COLO668 (cell line): ENCODE data around the gene GALNT5.
"Not testable (repeated sequence)": the region's sequence is repeated elsewhere in the genome, so short reads cannot be mapped to it uniquely, and the experiment has no call there.

Experiments
- DNase-seq: peaks from one replicate; lab custom pipeline; 2025; ENCODE audit not compliant: unreplicated experiment; lab: John Stamatoyannopoulos, UW

The GALNT5 gene

DNA sequence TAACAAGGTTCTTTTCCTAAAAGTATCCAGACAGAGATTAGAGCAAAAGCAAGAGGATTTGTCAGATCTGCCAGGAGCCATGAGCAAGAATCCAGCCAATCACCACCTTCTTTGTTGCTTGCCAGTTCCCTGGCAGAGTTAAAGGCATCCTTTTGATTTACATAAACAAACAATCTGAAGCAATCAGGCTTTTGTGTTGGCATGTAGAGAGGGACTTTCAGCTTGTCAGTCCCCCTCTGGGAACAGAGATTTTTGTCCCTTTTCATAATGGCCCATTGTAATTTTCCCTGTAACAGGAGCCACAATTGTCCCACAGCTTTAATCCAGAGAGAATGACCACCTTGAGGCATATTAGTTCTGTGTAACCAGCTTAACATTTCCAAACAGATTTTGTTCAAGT lies 68.3 kb downstream of the GALNT5 start, which contains the start of gene ERMN:
TSS of gene ERMN (minus strand) at position 39 of the 400 bp plus-strand sequence. CDS start 182 bp downstream, outside the sequence.
- DNase-seq: no peak

DNA sequence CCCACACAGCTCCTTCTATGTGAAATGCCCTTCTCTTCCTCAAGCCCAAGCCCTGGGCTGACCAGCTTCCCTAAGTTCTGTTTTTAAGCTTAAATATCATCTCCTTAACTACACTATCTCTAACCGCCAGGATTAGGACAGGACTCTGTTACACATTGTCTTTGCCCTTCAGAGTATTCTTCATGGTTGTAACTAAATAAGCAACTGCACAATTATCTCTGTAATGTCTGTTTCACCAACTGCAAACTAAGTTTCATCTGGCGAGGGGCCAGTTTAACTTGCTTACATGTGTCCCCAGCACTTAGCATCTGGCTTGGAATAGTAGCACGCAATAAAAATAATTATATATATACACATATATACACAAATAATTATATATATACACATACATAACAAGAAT lies 69.2 kb downstream of the GALNT5 start:
- DNase-seq: no peak

DNA sequence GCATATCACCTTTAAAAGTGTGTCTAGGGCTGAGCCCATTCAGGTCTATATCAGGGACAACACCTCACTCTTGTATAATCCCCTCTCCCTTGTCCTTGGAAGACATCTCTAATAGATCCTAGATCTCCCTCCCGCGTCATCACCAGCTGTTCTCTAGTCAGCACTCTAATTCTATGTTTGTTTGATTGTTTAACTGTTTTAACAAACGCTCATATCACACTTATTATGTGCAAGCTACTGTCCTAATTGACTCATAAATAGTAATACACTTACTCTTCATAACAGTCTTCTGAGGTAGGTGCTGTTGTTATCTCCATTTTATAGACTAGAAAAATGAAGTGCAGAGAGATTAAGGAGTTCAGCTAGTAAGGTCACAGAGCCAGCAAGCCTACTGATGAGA lies 69.7 kb downstream of the GALNT5 start:
- DNase-seq: no peak

DNA sequence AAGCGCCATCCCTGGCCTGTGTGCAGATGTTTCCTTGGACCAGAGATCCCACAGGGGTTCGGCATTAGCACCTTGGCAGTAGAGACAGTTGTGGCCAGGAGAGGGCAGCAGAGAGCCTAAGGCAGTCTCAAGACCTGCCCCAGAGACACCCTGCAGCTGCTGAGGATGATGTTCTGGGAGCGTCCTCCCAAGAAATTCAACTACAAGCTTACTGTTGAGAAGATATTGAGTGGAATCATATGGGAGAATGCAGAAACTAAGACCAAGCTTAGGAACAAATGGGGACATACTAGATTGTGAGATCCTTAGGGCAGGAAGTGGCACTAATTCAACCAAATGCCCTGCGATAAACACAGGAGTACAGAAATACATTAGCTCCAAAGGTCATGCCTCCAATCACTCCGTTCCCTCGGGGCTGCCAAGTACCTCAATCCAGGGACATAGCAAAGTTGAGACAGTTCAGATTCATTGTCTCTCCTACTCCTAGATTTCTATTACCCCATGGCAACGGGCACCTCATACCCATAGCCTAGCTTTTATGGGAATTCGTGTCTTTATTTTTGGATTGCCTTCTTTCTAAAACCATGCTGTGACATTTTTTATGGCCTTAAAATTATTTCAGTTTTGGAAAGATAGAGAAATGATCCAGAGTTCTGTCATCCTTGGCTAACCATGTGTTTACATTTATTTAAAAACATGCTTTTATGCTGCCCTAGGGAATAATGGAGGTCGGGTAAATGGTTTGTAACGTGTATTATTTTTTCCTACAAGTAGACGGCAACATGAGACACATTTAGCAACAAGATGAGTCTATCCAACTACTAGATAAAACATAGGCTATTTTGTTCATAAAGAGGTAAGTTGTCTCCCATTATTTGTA lies 70.4 kb downstream of the GALNT5 start:
- DNase-seq: peak; percentile 67

DNA sequence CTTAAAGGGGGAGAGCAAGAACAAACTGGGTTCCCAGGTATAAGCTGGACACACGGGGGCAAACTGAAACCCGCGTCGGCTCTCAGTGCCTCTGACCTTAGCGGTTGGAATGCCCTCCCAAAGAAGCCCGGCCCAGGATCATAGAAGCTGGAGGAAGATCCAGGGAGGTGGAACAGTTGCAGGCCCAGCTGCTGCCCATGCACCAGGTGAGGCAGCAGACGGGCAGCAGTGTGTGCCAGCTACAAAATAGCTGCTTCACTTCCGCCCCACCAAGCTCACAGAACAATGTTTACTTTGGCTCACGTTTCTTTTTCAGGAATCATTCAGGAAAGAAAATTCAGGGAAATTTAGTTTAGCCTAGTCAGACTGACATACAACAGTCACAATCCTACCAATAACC lies 72.0 kb downstream of the GALNT5 start:
- peak; percentile 77 for DNase-seq

DNA sequence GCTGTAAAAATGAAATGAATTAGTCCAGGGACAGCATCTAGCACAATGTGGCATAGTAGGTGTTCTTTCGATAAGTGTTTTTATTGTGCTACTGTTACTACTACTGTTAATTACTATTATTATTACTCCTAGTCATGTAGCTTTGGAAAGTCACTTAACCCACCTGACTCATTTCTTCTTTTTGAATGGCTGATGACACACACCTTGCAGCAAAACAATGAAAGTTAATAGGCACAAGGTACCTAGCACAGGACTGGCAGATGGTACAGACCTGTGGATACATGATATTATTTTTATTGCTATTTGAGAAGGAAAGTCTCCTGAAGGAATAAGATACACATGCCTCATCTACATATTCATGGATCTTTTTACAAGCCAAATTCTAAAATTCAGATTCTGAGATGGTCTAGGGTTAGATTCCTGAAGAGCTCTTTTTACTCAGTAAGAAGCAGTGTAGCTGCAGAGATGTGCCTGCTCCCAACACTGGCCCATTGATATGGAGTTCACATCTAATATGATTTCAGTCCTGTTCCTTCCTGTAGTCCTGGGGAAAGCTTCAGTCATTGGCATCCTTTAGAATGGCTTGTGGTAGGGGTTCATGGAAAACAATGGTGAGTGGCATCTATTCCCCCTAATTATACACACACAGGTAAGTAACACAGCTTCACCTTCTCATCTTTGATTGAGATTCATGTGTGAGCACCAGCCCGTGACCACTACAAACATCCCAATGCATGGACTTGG lies 76.0 kb downstream of the GALNT5 start:
- DNase-seq: no peak

DNA sequence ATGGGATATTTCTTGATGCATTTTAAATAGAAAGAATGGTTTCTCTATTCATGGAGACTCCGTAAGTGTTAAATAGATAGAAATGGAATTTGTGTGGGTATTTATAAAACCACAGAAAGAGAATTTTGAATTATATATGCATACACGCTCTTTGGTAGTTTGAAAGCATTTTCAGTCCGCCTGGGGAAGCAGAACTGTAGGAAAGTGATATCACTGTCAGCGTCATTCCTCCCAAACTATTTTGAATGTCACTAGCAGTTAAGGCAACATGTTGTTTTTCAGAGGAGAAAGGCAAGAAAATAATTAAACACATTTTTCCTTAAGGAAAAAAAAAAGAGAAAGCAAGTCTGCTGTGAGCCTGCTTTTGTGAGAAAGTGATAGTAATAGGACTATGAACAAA lies 76.8 kb downstream of the GALNT5 start:
- DNase-seq: no peak

DNA sequence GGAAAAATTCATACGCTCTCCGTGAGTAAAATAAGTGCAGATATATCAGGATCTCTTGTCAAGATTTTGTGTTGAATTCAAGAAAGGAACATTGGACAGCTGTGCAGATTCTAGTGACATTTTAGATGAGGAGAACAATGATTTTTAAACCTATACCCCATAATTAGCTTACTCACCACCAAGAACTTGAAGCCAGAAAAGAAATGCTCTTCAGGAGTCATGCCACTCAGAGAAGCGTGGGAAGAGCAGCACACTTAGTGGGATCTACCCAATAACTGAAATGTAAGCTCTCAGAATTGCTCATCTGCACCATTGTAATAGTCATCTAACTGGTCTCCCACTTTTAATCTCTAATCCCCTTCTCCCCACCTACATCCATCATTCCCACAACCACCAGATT lies 77.3 kb downstream of the GALNT5 start:
- no peak for DNase-seq

DNA sequence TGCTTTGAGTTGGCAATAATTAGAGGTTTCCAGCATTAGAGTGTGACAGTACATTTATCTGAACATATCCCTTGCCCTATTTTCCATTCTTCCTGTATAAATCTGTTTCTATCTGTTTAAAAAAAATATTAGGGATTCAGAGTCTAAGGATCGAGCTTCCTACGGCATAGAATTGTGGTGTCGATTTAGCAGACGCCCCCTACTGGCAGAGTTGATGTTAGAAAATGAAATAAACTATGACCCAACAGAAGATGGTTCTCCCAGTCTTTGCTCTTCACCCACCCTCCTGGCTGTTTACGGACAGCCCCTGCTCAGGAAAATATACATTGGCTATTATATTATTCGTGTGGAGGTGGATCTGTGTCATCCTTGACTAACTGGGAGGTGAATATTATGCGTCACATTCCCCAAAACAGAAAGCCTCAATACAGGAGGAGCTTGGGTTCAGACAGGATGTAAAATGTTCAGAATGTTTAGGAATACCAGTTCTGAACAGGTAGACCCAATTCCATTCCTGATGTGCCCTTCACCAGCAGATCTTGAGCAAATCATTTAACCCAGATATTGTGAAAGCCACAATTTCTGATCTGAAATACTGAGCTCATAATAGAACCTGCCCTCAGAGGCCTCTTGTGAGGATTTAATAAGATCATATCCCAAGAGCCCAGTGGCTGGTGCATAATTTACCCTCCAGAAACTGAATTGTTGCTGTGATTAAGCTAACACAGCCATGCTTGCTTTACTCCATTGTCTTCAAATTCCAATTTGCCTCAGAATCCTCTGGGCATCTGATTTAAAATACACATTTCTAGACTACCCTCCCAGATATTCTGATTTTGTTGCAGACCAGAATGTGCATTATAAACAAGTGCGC lies 78.9 kb downstream of the GALNT5 start:
- peak; percentile 24 for DNase-seq

DNA sequence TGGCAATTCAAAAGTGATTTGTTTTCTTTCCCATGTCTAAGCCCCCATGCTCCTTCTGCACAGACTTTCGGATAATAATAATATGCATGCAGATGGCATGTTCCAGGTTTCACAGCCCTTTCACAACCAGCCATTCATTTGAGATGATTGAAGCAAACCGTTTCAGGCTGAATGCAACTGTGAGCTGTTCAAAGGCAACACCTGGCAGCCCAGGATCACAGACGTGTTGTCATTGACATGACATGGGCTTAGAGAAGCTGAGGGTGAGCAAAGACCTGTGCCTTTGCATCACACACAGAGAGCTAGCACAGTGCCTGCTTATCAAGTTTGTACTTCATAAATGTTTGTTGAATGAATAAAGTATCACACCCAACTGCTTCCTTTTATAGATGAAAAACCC lies 80.5 kb downstream of the GALNT5 start:
- no peak for DNase-seq

DNA sequence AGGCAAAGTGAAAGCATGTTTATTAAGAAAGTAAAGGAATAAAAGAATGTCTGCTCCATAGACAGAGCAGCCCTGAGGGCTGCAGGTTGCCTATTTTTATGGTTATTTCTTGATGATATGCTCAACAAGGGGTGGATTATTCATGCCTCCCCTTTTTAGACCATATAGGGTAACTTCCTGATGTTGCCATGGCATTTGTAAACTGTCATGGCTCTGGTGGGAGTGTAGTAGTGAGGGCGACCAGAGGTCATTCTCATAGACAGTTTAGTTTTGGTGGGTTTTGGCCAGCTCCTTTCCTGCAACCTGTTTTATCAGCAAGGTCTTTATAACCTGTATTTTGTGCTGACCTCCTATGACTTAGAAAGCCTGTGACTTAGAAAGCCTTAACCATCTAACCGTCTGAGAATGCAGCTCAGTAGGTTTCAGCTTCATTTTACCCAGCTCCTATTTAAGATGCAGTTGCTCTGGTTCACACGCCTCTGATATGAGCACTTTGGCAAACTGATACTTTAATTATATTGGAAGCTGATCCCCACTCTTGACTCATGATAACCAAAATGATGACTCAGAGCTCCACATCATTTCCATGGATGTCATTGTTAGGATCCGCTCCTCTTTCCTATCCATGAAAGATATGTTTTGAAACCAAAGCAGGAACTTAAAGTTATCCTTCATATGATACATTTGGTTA lies 82.6 kb downstream of the GALNT5 start:
- no peak for DNase-seq

DNA sequence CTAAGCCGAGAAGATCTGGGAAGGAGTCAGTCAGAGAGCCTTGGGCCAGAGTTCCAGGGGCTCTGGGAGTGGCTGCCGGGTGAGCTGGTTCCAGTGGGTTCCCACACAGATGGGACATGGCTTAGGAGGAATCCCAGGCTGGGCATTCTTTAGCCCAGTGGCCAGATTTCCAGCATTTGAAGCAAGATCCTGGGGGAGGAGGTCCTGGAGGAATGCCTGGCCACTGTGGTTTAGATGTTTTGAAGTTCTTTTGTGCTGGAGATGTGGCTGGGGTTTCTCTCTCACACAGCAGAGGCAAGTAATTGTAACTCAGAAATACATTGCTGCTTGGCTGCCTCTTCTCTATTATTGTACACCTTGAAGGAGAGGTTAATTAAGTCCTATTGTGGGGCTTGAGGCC lies 83.9 kb downstream of the GALNT5 start:
- DNase-seq: not testable (repeated sequence)

DNA sequence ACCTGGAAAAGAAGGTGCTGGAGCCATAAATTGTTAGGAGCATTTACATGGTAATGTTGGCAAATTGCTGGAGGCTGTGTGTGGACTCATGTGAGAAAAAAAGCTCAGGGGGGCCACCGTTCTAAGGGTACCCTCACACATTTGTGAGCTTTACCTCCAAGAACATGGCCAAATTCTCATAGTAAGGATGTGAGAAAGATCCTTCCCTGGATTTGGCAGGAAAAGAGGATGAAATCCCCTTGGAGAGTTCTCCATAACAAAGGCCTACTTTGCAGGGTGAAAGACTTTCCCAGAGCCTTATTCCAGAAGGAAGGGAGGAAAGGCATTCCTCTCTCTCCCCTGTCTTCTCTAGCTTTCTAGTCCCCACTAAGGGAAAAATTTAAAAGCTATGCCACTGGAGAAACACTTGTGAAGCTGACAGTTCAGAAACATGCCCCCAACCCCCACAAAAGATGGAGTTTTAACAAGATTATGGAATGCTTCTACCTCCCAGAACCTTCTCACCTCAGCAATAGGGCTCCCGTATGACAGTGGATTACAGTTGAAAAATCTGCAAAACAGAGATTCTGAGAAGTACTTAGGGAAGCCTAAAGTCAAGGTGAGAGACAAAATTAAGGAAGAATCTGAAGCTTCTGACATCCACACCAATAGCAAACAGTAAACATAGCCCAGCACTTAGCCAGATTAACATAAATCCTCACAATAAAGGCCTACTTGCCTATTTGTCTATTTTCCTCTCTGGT lies 88.3 kb downstream of the GALNT5 start:
- no peak for DNase-seq

DNA sequence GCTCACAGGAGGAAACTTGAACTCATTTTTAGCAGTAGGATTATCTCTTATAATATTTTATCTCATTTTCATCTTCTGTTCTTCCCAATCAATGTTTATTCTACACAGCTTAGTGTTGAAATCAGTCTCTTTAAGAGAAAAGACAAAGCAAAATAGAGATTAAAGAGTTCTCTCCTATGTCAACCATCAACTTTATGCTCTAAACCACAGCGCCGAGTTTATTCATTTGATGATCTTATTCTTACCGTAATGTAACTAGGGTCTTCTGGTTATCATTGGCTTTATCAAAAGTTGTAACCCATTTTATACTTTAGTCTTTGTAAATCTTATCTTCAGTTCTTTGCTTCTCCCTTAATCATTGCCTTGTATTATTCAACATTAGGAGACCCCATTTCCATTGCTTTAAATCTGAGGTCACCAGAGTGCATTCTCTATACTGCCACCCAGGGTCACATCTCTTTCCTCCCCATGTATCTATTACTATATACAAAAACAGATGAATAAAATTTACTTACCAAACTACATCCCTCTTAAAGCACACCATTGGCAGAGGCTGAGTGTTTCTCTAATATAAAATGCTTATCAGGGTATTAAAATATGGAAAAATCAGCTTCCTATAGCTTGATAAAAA lies 90.9 kb downstream of the GALNT5 start:
- DNase-seq: no peak

DNA sequence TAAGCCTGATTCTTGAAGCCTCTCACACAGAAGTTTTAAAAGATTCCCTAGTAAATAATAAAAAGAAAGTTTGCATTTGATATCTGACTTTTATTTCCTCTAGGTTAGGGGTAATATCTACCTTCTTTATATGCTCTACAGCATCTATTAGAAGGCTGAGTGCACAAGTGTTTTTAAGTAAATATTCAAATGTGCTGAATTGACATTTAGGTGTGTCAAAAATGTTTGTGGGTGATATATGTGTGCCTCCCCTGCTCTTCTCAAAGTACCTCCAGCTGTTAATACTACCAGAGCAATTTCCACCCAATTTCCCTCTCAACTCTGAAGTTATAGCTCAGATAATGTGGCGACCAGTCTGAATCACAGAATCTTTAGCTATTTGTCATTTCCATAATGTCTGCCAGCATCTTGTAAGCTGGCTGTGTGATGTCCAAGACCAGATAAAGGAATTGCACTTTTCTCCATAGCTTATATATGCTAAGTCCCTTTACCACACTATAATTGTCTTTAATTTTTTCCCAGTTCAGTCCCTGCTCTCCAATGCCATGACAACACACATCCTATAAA lies 92.5 kb downstream of the GALNT5 start:
- DNase-seq: no peak

DNA sequence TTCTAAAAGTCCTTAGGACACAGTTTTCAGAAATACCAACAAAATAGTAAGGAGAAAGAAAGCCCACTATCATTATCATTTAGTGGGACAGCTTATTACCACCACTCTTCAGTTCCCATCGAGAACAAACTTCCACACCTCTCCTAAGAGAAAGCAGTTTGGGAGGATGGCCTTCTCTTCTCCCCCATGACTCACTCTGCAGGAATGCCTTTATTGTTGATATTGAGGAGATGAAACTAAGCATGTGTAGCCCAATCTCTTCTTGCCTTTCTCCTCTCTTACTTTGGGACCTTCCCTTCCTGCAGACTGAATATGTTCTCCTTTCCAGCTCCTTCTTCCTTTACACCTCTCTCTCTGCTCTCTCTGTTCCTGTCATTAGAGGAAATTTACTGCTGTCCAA lies 98.1 kb downstream of the GALNT5 start:
- DNase-seq: no peak

DNA sequence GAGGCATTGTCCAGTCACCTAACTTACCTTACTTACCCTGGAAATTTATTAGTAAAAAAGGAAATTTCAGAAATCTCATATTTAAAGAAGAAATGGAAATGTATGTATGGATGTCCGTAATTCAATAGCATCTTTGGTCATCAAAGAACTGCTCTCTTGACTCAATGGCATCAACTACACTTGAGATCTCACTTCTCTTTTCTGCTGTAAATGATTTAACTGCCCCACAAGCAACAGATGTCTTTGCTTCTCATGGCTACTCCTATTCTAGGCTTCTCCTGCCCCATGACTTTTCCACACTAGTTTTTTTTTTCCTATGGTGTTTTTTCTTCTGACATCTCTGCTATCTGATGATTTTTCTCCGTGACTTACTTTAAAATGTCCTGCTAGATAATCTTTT lies 102.1 kb downstream of the GALNT5 start:
- no peak for DNase-seq

DNA sequence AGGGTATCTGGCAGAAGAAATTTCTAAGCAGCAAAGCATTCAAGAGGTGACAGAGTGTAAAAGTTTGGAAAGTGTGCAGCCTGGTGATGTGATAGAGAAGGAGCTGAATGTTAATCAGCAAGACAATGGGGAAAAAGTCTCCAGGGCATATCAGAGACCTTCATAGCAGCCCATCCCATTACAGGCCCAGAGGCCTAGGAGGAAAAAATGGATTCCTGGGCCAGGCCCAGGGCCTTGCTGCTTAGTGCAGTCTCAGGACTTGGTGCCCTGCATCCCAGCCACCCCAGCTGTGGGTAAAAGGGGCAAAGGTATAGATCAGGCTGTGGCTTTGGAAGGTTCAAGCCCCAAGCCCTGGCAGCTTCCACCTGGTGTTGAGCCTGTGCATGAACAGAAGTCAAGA lies 104.0 kb downstream of the GALNT5 start:
- DNase-seq: no peak

DNA sequence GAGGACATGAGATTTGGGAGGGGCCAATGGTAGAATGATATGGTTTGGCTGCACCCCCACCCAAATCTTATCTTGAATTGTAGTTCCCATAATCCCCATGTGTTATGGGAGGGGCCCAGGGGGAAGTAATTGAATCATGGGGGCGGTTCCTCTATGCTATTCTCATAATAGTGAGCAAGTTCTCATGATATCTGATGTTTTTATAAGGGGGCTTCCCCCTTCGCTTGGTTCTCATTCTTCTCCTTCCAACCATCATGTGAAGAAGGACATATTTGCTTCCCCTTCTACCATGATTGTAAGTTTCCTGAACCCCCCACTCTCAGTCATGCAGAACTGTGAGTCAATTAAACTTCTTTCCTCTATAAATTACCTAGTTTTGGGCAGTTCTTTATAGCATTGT lies 105.1 kb downstream of the GALNT5 start:
- no peak for DNase-seq
